SK-N-SH treated with all-trans-retinoic acid at 6 μM for 48 hours (cell line): ENCODE data around the gene YWHAE.

Experiments
- ATAC-seq: fragments of 200-7000 bp; cut with Tn5 transposase; 3 replicates; pipeline ENCODE4 v1.9.1; 2020; ENCODE audit warnings: mild to moderate bottlenecking, moderate library complexity
- ARNTL ChIP-seq: fragments of 450-650 bp; formaldehyde crosslinking; IDR thresholded peaks from 2 replicates; pipeline ENCODE4 v1.5.0; 2020; ENCODE audit warnings: low read depth, mild to moderate bottlenecking, moderate library complexity, borderline replicate concordance
- CREB5 ChIP-seq: fragments of 250-450 bp; sonication (Bioruptor Pico); IDR thresholded peaks from 2 replicates; pipeline ENCODE4 v1.5.1; 2020; ENCODE audit warnings: low read depth, mild to moderate bottlenecking, moderate library complexity
- CSDC2 ChIP-seq: fragments of 250-450 bp; sonication (Bioruptor Pico); IDR thresholded peaks from 2 replicates; pipeline ENCODE4 v1.5.0; 2020; ENCODE audit warnings: mild to moderate bottlenecking, moderate library complexity
- CSRNP3 ChIP-seq: fragments of 250-450 bp; sonication (Bioruptor Pico); IDR thresholded peaks from 2 replicates; pipeline ENCODE4 v1.5.1; 2021; ENCODE audit warnings: mild to moderate bottlenecking, moderate library complexity
- GLIS3 ChIP-seq: fragments of 250-450 bp; sonication (Bioruptor Pico); IDR thresholded peaks from 2 replicates; pipeline ENCODE4 v1.5.0; 2020; ENCODE audit warnings: mild to moderate bottlenecking, moderate library complexity
- OSR1 ChIP-seq: fragments of 250-450 bp; sonication (Bioruptor Pico); IDR thresholded peaks from 2 replicates; pipeline ENCODE4 v1.8.0; 2022; ENCODE audit warnings: moderate library complexity, mild to moderate bottlenecking, inconsistent platforms
- PATZ1 ChIP-seq: fragments of 250-450 bp; sonication (Bioruptor Pico); IDR thresholded peaks from 2 replicates; pipeline ENCODE4 v1.8.0; 2020; ENCODE audit warnings: mild to moderate bottlenecking, moderate library complexity, borderline replicate concordance
- POU6F1 ChIP-seq: fragments of 250-450 bp; sonication (Bioruptor Pico); IDR thresholded peaks from 2 replicates; pipeline ENCODE4 v1.8.0; 2021; ENCODE audit warnings: low read depth, mild to moderate bottlenecking, moderate library complexity, borderline replicate concordance
- PPARA ChIP-seq: fragments of 250-450 bp; sonication (Bioruptor Pico); IDR thresholded peaks from 2 replicates; pipeline ENCODE4 v1.5.0; 2020; ENCODE audit warnings: mild to moderate bottlenecking, borderline replicate concordance
- RARB ChIP-seq: fragments of 250-450 bp; sonication (Bioruptor Pico); IDR thresholded peaks from 2 replicates; pipeline ENCODE4 v1.8.0; 2021; ENCODE audit warnings: mild to moderate bottlenecking, moderate library complexity
- SNAI2 ChIP-seq: fragments of 250-450 bp; sonication (Bioruptor Pico); IDR thresholded peaks from 2 replicates; pipeline ENCODE4 v1.5.0; 2020; ENCODE audit warnings: mild to moderate bottlenecking, moderate library complexity
- TCF4 ChIP-seq: fragments of 250-450 bp; sonication (Bioruptor Pico); IDR thresholded peaks from 2 replicates; pipeline ENCODE4 v1.8.0; 2021; ENCODE audit warnings: mild to moderate bottlenecking, moderate library complexity, borderline replicate concordance
- TOX ChIP-seq: fragments of 250-450 bp; sonication (Bioruptor Pico); IDR thresholded peaks from 2 replicates; pipeline ENCODE4 v1.8.0; 2021; ENCODE audit warnings: mild to moderate bottlenecking, moderate library complexity, borderline replicate concordance
- TSHZ2 ChIP-seq: fragments of 250-450 bp; sonication (Bioruptor Pico); IDR thresholded peaks from 2 replicates; pipeline ENCODE4 v1.5.0; 2020; ENCODE audit warnings: mild to moderate bottlenecking, moderate library complexity
- ZC3H10 ChIP-seq: fragments of 250-450 bp; sonication (Bioruptor Pico); IDR thresholded peaks from 2 replicates; pipeline ENCODE4 v1.5.1; 2021; ENCODE audit warnings: mild to moderate bottlenecking, moderate library complexity
- ZFP3 ChIP-seq: fragments of 250-450 bp; sonication (Bioruptor Pico); IDR thresholded peaks from 2 replicates; pipeline ENCODE4 v1.5.0; 2020; ENCODE audit warnings: mild to moderate bottlenecking, moderate library complexity
- ZFP30 ChIP-seq: fragments of 450-650 bp; formaldehyde crosslinking; IDR thresholded peaks from 2 replicates; pipeline ENCODE4 v1.5.0; 2022; ENCODE audit warnings: mild to moderate bottlenecking, moderate library complexity
- ZNF70 ChIP-seq: fragments of 450-650 bp; formaldehyde crosslinking; IDR thresholded peaks from 2 replicates; pipeline ENCODE4 v1.5.0; 2020; ENCODE audit warnings: mild to moderate bottlenecking, moderate library complexity
- ZNF8 ChIP-seq: fragments of 450-650 bp; formaldehyde crosslinking; IDR thresholded peaks from 2 replicates; pipeline ENCODE4 v1.5.0; 2020; ENCODE audit warnings: mild to moderate bottlenecking, moderate library complexity

Gene YWHAE

GRCh38 chr17:1375615-1376014 is 24.4 kb downstream of the YWHAE start:
- no peak for TF ChIP-seq RARB (CRISPR knock-in tag)
- no peak for TF ChIP-seq CSRNP3 (CRISPR knock-in tag)
- TF ChIP-seq ARNTL, result no peak
- no peak for TF ChIP-seq ZNF70
- TF ChIP-seq TCF4 (CRISPR knock-in tag), result no peak
- no peak for TF ChIP-seq TSHZ2 (CRISPR knock-in tag)
- no peak for TF ChIP-seq CREB5 (CRISPR knock-in tag)
- TF ChIP-seq GLIS3 (CRISPR knock-in tag), result no peak
- no peak for TF ChIP-seq PPARA
- no peak for TF ChIP-seq POU6F1
- TF ChIP-seq ZNF8 (CRISPR knock-in tag), result no peak
- no peak for TF ChIP-seq PATZ1 (CRISPR knock-in tag)
- no peak for TF ChIP-seq ZFP3 (CRISPR knock-in tag)
- TF ChIP-seq ZFP30 (CRISPR knock-in tag), result no peak
- no peak for TF ChIP-seq CSDC2 (CRISPR knock-in tag)
- TF ChIP-seq OSR1 (CRISPR knock-in tag), result no peak
- no peak for TF ChIP-seq SNAI2 (CRISPR knock-in tag)
- TF ChIP-seq ZC3H10 (CRISPR knock-in tag), result no peak
- TF ChIP-seq, all 23 proteins: peak for 0
- no peak for ATAC-seq

- ATAC-seq, result no peak
- TF ChIP-seq ZNF70, result no peak
- no peak for TF ChIP-seq TOX
- no peak for TF ChIP-seq CSDC2 (CRISPR knock-in tag)
- no peak for TF ChIP-seq CSRNP3 (CRISPR knock-in tag)
- no peak for TF ChIP-seq SNAI2 (CRISPR knock-in tag)
- TF ChIP-seq ZFP30 (CRISPR knock-in tag), result no peak
- no peak for TF ChIP-seq CREB5 (CRISPR knock-in tag)
These were observed 25.4 kb downstream of the YWHAE start for GRCh38 chr17:1374431-1375177.
